CD4-positive, alpha-beta T cell treated with Interleukin-15 for 4 hours (primary cell): Measurements from ENCODE around the gene SLC35E2B.
"Not testable (repeated sequence)": the region's sequence is repeated elsewhere in the genome, so short reads cannot be mapped to it uniquely, and the experiment has no call there.

Experiments used
- DNase-seq: peaks from one replicate; pipeline ENCODE4 v3.0.0-alpha.2; 2020; ENCODE audit warnings: low spot score

SLC35E2B gene

GRCh38 chr1:1703796-1704195 lies 11.2 kb upstream of the SLC35E2B start:
- no peak for DNase-seq

DNA sequence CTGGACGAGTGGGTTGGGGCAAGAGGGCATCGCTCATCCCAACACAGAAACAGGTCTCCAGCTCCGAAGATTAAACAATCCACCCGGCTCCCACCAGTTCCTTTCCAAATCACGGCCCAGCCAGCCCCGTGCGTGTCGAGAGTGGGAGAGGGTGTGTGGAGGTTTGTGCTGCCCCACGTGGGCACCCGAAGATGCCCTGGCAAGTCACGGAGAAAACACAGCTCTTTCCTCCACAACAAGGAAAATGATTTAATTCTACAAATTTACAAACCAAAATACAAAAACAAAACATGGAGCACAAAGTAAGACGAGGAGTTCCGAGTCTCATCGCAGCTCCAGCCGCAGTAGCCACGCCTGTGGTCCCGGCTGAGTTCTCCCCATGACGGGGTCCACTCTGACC lies 9.9 kb upstream of the SLC35E2B start:
- DNase-seq: not testable (repeated sequence)

DNA sequence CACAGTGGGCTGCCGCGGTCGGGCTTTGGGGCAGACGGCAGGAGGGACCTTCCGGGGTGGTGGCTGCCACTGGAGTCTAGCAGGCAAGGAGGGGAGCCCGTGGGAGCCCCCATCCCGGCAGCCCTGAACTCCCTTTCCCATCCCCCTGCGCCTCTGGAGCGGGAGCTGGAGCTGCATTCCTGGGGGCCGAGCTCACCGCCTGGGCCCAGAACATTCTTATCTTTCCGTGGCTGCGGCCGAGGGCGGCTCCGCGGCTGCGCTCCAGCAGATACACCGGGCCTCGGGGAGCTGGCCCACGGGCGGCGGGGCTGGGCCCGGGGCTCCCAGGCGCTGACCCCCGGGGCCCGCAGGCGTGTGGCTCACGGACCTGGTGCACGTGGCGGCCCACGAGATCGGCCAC lies 8.0 kb upstream of the SLC35E2B start:
- DNase-seq: not testable (repeated sequence)

- not testable (repeated sequence) for DNase-seq
These were observed 7.5 kb upstream of the SLC35E2B start for GRCh38 chr1:1700067-1700466.

- not testable (repeated sequence) for DNase-seq
These were observed 6.5 kb upstream of the SLC35E2B start for GRCh38 chr1:1699061-1699460.

GRCh38 chr1:1697358-1698183 lies 5.0 kb upstream of the SLC35E2B start:
- DNase-seq: not testable (repeated sequence)

DNA sequence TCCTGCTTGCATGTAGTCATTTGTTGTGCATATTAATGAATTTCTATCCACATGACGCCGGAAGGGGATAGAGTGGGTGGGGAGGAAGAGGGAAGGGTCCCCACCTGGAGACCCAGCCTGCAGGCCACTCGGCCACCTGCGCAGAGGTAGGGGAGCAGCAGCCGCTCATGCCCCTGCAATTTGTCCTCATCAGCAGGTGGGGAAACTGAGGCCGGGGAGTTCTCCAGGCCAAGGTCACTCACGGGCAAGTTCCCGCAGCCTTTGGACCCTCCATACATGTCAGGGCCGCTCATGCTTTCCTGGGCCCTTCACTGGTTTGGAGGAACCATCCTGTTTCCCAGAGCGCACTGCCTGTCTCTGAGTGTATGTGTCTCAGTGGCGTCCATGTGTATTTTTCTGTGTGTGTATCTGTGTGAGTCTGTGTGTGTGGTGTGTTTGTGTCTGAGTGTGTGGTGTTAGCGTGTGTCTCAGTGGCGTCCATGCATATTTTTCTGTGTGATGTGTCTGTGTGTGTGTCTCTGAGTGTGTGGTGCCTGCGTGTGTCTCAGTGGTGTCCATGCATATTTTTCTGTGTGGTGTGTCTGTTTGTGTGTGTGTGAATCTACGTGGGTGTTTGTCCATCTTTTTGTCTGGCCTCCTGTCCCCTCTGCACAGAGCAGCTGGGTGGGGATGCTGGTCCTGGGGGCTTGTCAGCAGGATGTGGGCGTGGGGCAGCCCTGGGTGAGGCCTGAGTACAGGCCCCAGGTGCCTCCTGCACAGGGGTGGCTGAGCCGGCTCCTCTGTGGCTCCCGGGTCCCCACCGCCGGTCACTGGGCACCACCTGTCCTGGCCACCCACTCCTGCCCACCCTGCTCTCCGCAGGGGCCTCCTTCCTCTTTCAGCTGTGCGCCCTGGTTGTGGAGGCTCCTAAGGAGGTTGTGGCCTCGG lies 4.1 kb upstream of the SLC35E2B start:
- DNase-seq: not testable (repeated sequence)

GRCh38 chr1:1692324-1692713 lies 276 bp downstream of the SLC35E2B start:
- DNase-seq: not testable (repeated sequence)

GRCh38 chr1:1691443-1691842 lies 1.2 kb downstream of the SLC35E2B start:
- DNase-seq: not testable (repeated sequence)

DNA sequence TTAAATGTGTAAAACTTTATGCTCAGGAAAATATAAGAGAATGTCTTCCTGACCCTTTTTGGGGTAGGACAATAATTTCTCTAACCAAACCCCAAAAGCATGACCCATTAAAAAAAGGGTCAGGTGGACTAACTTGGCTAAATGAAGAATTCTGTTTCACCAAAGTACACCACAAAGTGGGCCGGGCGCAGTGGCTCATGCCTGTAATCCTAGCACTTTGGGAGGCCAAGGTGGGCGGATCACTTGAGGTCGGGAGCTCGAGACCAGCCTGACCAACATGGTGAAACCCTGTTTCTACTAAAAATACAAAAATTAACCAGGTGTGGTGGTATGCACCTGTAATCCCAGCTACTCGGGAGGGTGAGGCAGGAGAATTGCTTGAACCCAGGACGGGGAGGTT lies 3.1 kb downstream of the SLC35E2B start:
- DNase-seq: not testable (repeated sequence)

DNA sequence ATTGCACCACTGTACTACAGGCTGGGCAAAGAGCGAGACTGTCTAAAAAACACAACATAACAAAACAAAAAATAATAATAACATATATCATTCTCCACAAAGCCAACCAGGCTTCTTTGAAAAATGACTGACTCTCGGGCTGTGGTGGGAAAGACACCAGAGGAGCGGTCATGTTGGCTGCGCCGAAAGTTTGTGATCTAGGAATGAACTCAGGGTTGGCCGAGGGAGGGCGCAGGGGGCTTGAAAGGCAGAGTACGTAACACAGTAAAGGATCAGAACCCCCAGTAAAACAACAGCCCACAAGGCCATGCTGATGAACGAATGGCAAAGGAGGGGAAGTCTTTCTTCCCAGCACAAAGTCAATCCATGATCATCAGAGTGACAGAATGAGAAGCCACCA lies 4.7 kb downstream of the SLC35E2B start:
- DNase-seq: no peak

GRCh38 chr1:1684031-1684681 lies 8.4 kb downstream of the SLC35E2B start:
- DNase-seq: no peak

- DNase-seq: no peak
These were observed 9.3 kb downstream of the SLC35E2B start for GRCh38 chr1:1683104-1683905.

DNA sequence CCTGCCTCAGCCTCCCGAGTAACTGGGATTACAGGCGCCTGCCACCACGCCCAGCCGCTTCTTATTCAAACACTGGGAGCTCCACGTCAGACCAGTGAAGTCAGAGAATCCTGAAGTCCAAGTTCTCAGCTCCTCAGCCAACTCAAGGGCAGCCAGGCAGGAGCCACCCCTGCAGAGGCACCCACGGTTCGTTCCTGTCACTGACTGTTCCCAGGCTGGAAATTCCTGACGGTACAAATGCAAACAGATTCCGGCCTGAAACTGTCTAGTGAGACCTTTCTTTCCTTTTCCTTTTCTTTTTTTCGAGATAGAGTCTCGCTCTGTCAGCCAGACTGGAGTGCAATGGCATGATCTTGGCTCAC lies 11.7 kb downstream of the SLC35E2B start:
- no peak for DNase-seq

- no peak for DNase-seq
These were observed 12.3 kb downstream of the SLC35E2B start for GRCh38 chr1:1680031-1680911.

DNA sequence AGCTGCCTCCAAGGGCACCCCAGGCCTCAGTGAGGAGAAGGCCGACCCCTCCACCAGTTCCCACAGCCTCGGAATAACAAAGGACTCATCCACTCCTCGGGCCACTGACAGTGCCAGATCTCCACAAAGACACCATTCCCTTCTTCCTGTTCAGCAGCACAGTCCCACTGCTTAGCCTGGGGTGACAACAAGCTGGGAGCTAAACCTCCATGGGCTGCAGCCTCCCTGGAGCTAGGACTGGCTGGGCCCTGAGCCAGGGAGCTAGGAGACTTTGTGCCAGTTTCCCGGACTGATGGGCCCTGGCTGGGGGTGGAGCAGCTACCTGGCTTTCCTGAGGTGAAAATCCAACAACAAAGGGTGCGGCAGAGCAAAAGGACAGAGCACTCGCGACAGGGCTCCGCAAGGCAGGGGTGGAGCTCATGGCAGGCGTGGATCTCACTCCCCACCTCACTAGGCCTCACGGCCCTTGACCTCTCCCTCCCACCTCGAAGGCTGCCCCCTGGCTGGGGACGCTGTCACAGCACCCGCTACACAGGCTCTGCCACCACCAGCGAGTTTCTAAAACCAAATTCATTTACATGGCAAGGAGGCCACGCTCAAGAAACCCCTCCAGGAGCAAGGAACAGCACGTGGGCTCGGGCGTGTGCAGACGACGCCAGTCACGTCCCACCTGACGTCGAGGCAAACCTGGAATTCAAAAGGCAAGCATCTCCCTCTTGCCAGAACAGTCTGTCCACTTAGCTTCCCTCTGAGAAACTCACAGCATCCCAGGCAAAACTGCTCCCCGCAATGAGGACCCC lies 13.8 kb downstream of the SLC35E2B start:
- peak; percentile 44 for DNase-seq

DNA sequence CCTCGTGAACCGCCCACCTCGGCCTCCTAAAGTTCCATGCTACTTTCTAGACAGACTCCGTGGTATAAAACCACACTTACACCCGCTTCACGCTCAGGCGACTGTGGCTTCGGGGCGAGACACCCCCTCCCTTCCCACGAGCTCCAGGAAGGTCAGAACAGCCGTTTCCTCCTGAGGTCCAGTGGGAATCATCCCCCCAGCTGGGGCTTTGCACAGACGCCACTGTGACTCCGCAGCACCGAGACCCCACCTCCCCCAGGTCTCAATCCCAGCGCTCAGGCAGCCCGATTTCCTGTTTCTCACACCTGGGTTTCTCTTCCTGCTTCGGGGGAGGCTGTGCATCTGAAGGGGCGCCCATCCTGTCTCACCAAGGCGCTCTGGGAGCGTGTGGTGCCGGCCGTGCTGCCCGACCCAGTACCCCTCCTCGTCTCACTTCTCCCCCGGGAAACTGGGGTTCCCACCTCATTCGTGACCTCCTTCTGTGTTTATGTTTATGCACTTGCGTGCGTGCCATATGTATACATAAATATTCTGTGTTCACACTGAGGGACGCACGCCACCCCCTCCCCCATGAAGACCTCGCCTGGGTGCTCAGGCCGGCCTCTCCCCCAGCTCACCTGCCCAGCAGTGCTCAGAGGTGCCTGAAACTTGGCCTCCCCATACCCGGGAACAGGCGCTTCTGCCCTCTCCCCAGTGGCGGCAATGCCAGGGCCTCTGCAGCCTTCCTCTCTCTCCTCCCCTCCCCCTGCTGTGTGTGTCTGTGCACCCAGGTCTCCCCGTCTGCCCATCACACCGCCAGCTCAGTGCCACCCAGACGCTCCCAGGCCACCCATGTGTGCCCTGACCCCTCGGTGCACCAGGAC lies 14.6 kb downstream of the SLC35E2B start:
- DNase-seq: peak; percentile 38

DNA sequence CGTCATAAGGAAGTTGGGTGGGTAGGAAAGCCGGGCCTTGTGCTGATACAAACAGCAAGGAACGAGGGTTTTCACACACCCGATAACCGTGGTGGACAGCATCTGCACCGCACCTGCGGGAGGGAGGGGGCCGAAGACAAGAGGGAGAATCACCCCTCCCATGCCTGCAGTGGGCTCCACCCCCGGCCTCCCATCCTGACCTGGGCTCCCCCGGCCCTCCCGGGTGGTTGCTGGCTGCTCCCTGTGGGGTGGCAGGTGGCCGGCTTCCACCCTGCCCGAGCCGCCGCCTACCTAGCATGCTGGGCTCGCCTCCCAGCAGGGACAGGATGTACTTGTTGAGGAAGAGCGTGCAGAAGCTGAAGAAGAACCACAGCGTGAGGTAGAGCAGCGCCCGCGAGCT lies 16.5 kb downstream of the SLC35E2B start:
- DNase-seq: not testable (repeated sequence)

DNA sequence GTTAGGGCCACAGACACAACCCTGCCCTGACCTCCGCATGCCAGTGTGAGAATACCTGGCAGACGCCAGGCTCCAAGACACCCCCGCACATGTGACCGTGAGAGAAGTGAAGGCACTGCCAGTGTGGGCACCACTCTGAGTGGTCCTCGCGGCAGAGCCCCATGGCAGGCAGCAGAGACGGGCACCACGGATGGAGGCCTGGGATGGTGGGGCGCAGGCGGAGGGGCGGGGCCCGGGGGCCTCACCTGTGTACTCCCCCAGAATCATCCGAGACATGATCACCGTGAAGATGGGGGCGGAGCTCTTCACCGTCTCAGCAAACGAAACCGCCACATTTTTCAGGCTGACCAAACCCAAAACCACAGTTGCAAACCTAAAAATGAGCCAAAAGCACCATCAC lies 17.4 kb downstream of the SLC35E2B start:
- DNase-seq: not testable (repeated sequence)
